Bronchial epithelial cell (primary cell): ENCODE measurements around the gene MRAP. TPM values are rescaled to one million over a fixed set of nuclear protein-coding genes. Genes with fewer than 3 reads are reported as not detected.

Experiments
- DNase-seq: peaks from one replicate; pipeline ENCODE4 v3.0.0-alpha.2; 2010; ENCODE audit warnings: low read depth
- FAIRE-seq: peaks from 2 replicates; lab custom pipeline; 2011; peaks lifted over from hg19 to GRCh38; lab: Jason Lieb, UNC
- H3K27me3 ChIP-seq: 2 replicates; pipeline ENCODE4 v1.5.1; 2011; ENCODE audit warnings: low read length; ENCODE audit not compliant: control insufficient read depth, insufficient read depth
- H3K36me3 ChIP-seq: 2 replicates; pipeline ENCODE4 v1.5.1; 2011; ENCODE audit warnings: low read length; ENCODE audit not compliant: control insufficient read depth, insufficient read depth
- H3K4me3 ChIP-seq: 2 replicates; pipeline ENCODE4 v1.5.1; 2011; ENCODE audit warnings: mild to moderate bottlenecking, low read depth, low read length, control low read depth
- total RNA-seq: library from RNA; depleted of rRNA; stranded (reverse); fragments of >200 nt; gene quantifications from 2 replicates; pipeline ENCODE4 v1.2.1, GENCODE V29; 2014
- TF ChIP-seq, protein P1 (sequence below): IDR thresholded peaks from 2 replicates; pipeline ENCODE4 v1.5.1; 2011; ENCODE audit warnings: mild to moderate bottlenecking, moderate library complexity, low read length, control low read depth, inconsistent platforms; ENCODE audit not compliant: insufficient read depth, severe bottlenecking

Gene MRAP
- total RNA-seq, 1 donor from 2014 or later = not detected

GRCh38 chr21:32276671-32277070 lies 22.0 kb upstream of the MRAP start:
- FAIRE-seq = no peak
- no peaks in the 10 kb centered on the region for H3K27me3 ChIP-seq
- TF ChIP-seq, protein P1, sequence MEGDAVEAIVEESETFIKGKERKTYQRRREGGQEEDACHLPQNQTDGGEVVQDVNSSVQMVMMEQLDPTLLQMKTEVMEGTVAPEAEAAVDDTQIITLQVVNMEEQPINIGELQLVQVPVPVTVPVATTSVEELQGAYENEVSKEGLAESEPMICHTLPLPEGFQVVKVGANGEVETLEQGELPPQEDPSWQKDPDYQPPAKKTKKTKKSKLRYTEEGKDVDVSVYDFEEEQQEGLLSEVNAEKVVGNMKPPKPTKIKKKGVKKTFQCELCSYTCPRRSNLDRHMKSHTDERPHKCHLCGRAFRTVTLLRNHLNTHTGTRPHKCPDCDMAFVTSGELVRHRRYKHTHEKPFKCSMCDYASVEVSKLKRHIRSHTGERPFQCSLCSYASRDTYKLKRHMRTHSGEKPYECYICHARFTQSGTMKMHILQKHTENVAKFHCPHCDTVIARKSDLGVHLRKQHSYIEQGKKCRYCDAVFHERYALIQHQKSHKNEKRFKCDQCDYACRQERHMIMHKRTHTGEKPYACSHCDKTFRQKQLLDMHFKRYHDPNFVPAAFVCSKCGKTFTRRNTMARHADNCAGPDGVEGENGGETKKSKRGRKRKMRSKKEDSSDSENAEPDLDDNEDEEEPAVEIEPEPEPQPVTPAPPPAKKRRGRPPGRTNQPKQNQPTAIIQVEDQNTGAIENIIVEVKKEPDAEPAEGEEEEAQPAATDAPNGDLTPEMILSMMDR = no peak
- H3K36me3 ChIP-seq = no peaks in the 10 kb centered on the region
- H3K4me3 ChIP-seq = no peak overlapping the region
- DNase-seq = no peak

GRCh38 chr21:32278103-32278502 lies 20.6 kb upstream of the MRAP start:
- TF ChIP-seq, protein P1 = no peak
- Histone ChIP-seq H3K4me3 (peak overlapping the region; percentile 72), H3K36me3 (no peaks in the 10 kb centered on the region), H3K27me3 (no peaks in the 10 kb centered on the region)
- FAIRE-seq (no peak), DNase-seq (peak; percentile 8)

DNA sequence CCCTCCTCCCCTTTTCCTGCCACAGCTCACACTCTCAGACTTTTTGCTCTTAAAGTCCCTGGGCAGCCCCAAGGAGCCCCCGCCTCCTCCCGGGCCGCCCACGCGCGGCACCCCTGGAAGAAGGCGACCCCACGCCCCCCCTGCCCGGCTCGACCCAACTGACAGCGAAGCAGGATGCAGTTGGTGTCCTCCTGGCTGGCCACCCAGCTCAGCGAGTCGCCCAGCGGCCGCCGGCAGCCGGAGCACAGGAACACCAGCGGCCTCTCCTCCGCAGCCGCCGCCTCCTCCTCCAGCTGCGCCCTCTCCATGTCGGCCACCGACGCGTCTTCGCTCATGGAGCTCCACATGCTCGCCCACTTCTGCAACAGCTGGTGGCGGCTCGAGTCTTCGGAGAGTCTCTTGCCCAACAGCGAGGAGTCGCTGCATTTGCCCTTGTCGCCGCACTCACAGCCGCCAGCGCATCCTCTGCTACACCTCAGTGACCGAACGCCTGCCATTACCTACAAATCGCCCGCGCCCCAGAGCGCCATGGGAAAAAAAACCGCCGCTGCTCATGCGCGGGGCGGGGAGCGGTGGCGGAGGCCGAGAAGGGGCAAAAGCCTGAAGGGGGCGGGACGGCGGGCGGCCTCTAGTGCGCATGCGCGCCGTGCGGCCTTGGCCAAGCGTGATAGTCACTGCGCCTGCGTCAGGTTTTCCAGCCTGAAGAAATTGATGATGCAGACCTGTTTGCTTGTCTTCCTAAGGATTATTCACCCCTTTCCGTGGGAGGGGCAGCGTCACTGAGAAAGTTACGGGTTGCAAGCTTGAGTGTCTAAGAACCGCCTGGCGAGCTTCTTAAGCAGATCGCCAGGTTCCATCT lies 19.9 kb upstream of the MRAP start, which contains the start of gene MIS18A:
Gene MIS18A (minus strand): TSS at position 532 of the 859 bp plus-strand sequence. CDS start 35 bp downstream, at position 497.
- Histone ChIP-seq H3K4me3 (peak within 1 kb of the TSS; percentile 72), H3K27me3 (no peaks in the 10 kb centered on the region), H3K36me3 (peaks cover 2% of the 10 kb centered on the region)
- TF ChIP-seq, protein P1 = peak; percentile 9
- FAIRE-seq (peak; percentile 23), DNase-seq (peak; percentile 98)

DNA sequence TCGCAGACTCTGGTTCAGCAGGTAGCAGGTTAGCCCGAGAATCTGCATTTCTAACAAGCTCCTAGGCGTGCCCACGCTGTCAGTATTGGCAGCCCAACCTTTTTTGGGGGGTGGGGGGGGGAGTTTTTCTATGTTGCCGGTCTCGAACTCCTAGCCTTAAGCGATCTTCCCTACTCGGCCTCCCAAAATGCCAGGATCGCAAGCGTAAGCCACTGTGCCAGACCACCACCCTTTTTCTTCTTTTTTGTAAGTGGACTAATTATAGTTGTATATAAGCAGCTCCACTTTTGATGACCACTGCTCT lies 19.3 kb upstream of the MRAP start:
- TF ChIP-seq, protein P1 = no peak
- FAIRE-seq = no peak
- no peaks in the 10 kb centered on the region for H3K27me3 ChIP-seq
- H3K4me3 ChIP-seq = peak overlapping the region; percentile 72
- peaks cover 2% of the 10 kb centered on the region for H3K36me3 ChIP-seq
- DNase-seq = no peak

DNA sequence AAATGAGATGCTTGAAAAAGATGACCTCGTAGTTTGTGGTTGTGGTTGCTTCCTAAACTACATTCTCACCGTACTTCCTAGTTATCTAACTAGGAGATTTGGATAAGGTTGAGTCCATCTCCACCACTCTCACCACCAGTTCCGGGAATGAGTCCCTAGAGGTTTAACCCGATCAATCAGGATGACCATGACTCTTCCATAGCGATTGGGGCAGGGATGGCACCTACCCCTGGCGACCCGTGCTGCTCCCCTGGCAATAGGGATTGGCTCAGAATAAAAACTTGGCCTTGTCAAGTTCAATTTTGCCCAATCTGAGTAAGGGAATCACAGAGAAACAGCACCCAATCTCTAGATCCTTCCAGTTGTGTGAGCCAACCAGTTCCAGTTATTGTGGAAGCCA lies 17.1 kb upstream of the MRAP start:
- FAIRE-seq (no peak), DNase-seq (no peak)
- H3K4me3 ChIP-seq = no peak overlapping the region
- H3K36me3 ChIP-seq = peaks cover 2% of the 10 kb centered on the region
- H3K27me3 ChIP-seq = no peaks in the 10 kb centered on the region
- TF ChIP-seq, protein P1 = no peak

- no peaks in the 10 kb centered on the region for H3K27me3 ChIP-seq
- no peak for DNase-seq
- no peak overlapping the region for H3K4me3 ChIP-seq
- no peak for FAIRE-seq
- peaks cover 2% of the 10 kb centered on the region for H3K36me3 ChIP-seq
- TF ChIP-seq, protein P1 = no peak
Measured at GRCh38 chr21:32282992-32283391, 15.7 kb upstream of the MRAP start.
